ENCODE results near the gene CDKAL1.

The CDKAL1 gene

DNA sequence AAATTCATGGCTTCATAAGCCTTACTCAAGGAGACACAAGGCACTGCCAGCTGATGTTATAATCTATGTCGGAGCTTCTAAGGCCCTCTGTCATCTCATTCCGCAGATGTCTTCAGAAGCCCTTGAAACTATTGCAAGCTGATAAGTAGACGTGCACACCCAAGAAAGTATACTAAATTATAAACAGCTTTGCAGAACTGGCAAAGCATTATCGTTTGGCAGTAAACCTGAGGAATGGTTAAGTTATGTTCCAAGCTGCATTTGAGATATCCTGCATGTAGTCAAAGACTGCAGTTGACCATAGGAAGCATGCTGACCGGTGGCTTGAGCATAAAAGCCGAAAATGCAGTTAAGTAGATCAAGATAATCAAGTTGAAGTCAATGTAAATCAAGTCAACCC lies 633.5 kb downstream of the CDKAL1 start:
- no peak for TF ChIP-seq EZH2phosphoT487 (IDR thresholded peaks at IDR 0.05; ENCODE audit: borderline replicate concordance)
- TF ChIP-seq, protein P1, sequence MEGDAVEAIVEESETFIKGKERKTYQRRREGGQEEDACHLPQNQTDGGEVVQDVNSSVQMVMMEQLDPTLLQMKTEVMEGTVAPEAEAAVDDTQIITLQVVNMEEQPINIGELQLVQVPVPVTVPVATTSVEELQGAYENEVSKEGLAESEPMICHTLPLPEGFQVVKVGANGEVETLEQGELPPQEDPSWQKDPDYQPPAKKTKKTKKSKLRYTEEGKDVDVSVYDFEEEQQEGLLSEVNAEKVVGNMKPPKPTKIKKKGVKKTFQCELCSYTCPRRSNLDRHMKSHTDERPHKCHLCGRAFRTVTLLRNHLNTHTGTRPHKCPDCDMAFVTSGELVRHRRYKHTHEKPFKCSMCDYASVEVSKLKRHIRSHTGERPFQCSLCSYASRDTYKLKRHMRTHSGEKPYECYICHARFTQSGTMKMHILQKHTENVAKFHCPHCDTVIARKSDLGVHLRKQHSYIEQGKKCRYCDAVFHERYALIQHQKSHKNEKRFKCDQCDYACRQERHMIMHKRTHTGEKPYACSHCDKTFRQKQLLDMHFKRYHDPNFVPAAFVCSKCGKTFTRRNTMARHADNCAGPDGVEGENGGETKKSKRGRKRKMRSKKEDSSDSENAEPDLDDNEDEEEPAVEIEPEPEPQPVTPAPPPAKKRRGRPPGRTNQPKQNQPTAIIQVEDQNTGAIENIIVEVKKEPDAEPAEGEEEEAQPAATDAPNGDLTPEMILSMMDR (conservative IDR thresholded peaks at IDR 0.05; ENCODE audit: low read length) = no peak

DNA sequence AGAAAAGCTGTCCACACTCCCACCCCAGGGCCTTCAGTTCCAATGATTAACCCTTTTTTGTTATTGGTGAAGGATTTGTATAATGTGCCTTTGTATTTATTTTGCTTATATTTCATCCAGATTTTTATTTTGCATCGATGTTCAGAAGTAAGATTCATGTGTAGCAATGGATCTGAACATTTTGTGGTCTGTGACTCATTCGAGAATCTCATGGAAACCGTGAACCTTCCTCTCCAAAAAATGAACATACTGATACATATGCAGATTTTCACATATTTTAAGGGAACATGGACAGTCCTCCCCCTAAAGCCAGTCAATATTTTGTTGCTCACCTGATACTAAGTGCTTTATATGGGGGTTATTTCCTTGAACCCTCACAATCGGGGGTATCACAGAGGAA lies 637.5 kb downstream of the CDKAL1 start:
- H3K4me2 ChIP-seq (ENCODE audit: low read depth, low read length, poor library complexity, severe bottlenecking) = no peak overlapping the region
- H3K79me2 ChIP-seq (ENCODE audit: insufficient read depth, low read length) = no peaks in the 10 kb centered on the region
- H3K9me2 ChIP-seq (replicated peaks; ENCODE audit: low read depth, low read length) = no peaks in the 10 kb centered on the region
- no peaks in the 10 kb centered on the region for H3K36me3 ChIP-seq (ENCODE audit: insufficient read depth, low read length)
- no peak overlapping the region for H3K9ac ChIP-seq (ENCODE audit: low read depth, low read length, poor library complexity, severe bottlenecking)
- H3K9me3 ChIP-seq (ENCODE audit: insufficient read depth, low read depth, low read length) = no peaks in the 10 kb centered on the region
- no peak overlapping the region for H3K4me3 ChIP-seq (ENCODE audit: low read length, poor library complexity, severe bottlenecking)
- no peaks in the 10 kb centered on the region for H3K27me3 ChIP-seq (ENCODE audit: insufficient read depth, low read length, poor library complexity, severe bottlenecking)
- no peaks in the 10 kb centered on the region for H3F3A ChIP-seq (ENCODE audit: low read depth)
- TF ChIP-seq, protein P1 (conservative IDR thresholded peaks at IDR 0.05; ENCODE audit: low read length) = no peak
- TF ChIP-seq EZH2phosphoT487 (IDR thresholded peaks at IDR 0.05; ENCODE audit: borderline replicate concordance) = no peak
- no peaks in the 10 kb centered on the region for H3K4me1 ChIP-seq (ENCODE audit: insufficient read depth, low read length, poor library complexity, severe bottlenecking)
- H2AFZ ChIP-seq (ENCODE audit: low read length) = no peak overlapping the region
- no peaks in the 10 kb centered on the region for H4K20me1 ChIP-seq (ENCODE audit: insufficient read depth, low read length, poor library complexity, severe bottlenecking)

More for the DNA sequence above, 633.5 kb downstream of the CDKAL1 start:
- H3K9ac ChIP-seq (ENCODE audit: low read depth, low read length, poor library complexity, severe bottlenecking) = no peak overlapping the region
- H3K36me3 ChIP-seq (ENCODE audit: insufficient read depth, low read length) = no peaks in the 10 kb centered on the region
- H3K9me3 ChIP-seq (ENCODE audit: insufficient read depth, low read depth, low read length) = no peaks in the 10 kb centered on the region
- H3F3A ChIP-seq (ENCODE audit: low read depth) = no peaks in the 10 kb centered on the region
- H3K4me1 ChIP-seq (ENCODE audit: insufficient read depth, low read length, poor library complexity, severe bottlenecking) = peaks cover 11% of the 10 kb centered on the region
- H3K4me3 ChIP-seq (ENCODE audit: low read length, poor library complexity, severe bottlenecking) = no peak overlapping the region
- no peaks in the 10 kb centered on the region for H4K20me1 ChIP-seq (ENCODE audit: insufficient read depth, low read length, poor library complexity, severe bottlenecking)
- no peak overlapping the region for H3K4me2 ChIP-seq (ENCODE audit: low read depth, low read length, poor library complexity, severe bottlenecking)
- H3K9me2 ChIP-seq (replicated peaks; ENCODE audit: low read depth, low read length) = no peaks in the 10 kb centered on the region
- H3K79me2 ChIP-seq (ENCODE audit: insufficient read depth, low read length) = no peaks in the 10 kb centered on the region
- H2AFZ ChIP-seq (ENCODE audit: low read length) = no peak overlapping the region
- H3K27me3 ChIP-seq (ENCODE audit: insufficient read depth, low read length, poor library complexity, severe bottlenecking) = no peaks in the 10 kb centered on the region

DNA sequence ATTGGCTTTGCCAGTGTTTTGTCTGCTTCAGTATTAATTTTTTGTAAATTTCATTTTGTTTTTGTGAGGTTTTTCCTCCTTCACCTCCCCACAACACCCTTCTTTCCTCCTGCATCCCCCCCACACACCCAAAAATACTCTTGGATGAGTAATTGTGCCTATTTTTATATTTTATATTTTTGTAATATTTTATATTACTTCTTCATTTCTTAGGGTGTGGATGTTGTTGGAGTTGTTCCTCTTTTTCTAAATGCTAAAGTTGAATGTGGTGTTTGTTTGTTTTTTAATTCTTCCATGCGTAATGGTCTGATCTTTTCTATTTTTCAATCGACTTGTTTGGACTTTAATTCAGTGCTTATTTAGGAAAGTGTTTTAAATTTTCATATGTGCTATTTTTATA lies 638.8 kb downstream of the CDKAL1 start:
- Histone ChIP-seq H3K4me1 (ENCODE audit: insufficient read depth, low read length, poor library complexity, severe bottlenecking) (no peaks in the 10 kb centered on the region), H3K79me2 (ENCODE audit: insufficient read depth, low read length) (no peaks in the 10 kb centered on the region), H3K4me2 (ENCODE audit: low read depth, low read length, poor library complexity, severe bottlenecking) (no peak overlapping the region), H3K9me3 (ENCODE audit: insufficient read depth, low read depth, low read length) (no peaks in the 10 kb centered on the region), H3K9ac (ENCODE audit: low read depth, low read length, poor library complexity, severe bottlenecking) (no peak overlapping the region), H3K27me3 (ENCODE audit: insufficient read depth, low read length, poor library complexity, severe bottlenecking) (no peaks in the 10 kb centered on the region), H3K4me3 (ENCODE audit: low read length, poor library complexity, severe bottlenecking) (no peak overlapping the region), H3K36me3 (ENCODE audit: insufficient read depth, low read length) (no peaks in the 10 kb centered on the region), H3K9me2 (replicated peaks; ENCODE audit: low read depth, low read length) (no peaks in the 10 kb centered on the region), H2AFZ (ENCODE audit: low read length) (no peak overlapping the region), H4K20me1 (ENCODE audit: insufficient read depth, low read length, poor library complexity, severe bottlenecking) (no peaks in the 10 kb centered on the region), H3F3A (ENCODE audit: low read depth) (no peaks in the 10 kb centered on the region)
- TF ChIP-seq, protein P1 (conservative IDR thresholded peaks at IDR 0.05; ENCODE audit: low read length) = no peak
- no peak for TF ChIP-seq EZH2phosphoT487 (IDR thresholded peaks at IDR 0.05; ENCODE audit: borderline replicate concordance)
